H1 (cell line): ENCODE measurements around the gene MAP3K3. TPM values are rescaled to one million over a fixed set of nuclear protein-coding genes. Genes with fewer than 3 reads are reported as not detected.

Experiments
- CTCF ChIA-PET: fragments of 300-600 bp; sonication (Branson Sonifier 250); formaldehyde crosslinking; loops from one replicate; lab custom pipeline; 2021; ENCODE audit not compliant: partially characterized antibody; lab: Charles Lee
- POLR2A ChIA-PET: fragments of 300-600 bp; sonication (Branson Sonifier 250); formaldehyde crosslinking; loops from one replicate; lab custom pipeline; 2021; ENCODE audit warnings: inconsistent platforms; ENCODE audit not compliant: partially characterized antibody; lab: Charles Lee
- DNase-seq, 2 experiments: peaks; one replicate each; pipeline versions ENCODE4 v3.0.0 to v3.0.0-alpha.2; 2010 to 2022; ENCODE audit warnings: low spot score in 2 of 2, low read depth in 1 of 2, mixed read lengths in 1 of 2
- FAIRE-seq: peaks from 2 replicates; lab custom pipeline; 2011; peaks lifted over from hg19 to GRCh38; lab: Jason Lieb, UNC
- H2AFZ ChIP-seq: 2 replicates; pipeline ENCODE4 v1.8.1; 2012; ENCODE audit warnings: low read length, inconsistent platforms
- H2AK5ac ChIP-seq: 2 replicates; pipeline ENCODE4 v1.6.1; 2013; ENCODE audit warnings: low read depth, low read length
- H2BK120ac ChIP-seq: replicated peaks from 2 replicates; pipeline ENCODE3; 2013; ENCODE audit warnings: low read depth, low read length, inconsistent platforms
- H2BK12ac ChIP-seq: 2 replicates; pipeline ENCODE4 v1.6.1; 2013; ENCODE audit warnings: low read depth, low read length
- H2BK15ac ChIP-seq: 2 replicates; pipeline ENCODE4 v1.6.1; 2013; ENCODE audit warnings: low read length
- H2BK20ac ChIP-seq: 2 replicates; pipeline ENCODE4 v1.6.1; 2013; ENCODE audit warnings: low read length
- H2BK5ac ChIP-seq: 2 replicates; pipeline ENCODE4 v1.6.1; 2013; ENCODE audit warnings: low read depth, low read length
- H3K14ac ChIP-seq: 2 replicates; pipeline ENCODE4 v1.6.1; 2013; ENCODE audit warnings: inconsistent platforms; ENCODE audit not compliant: insufficient read length
- H3K18ac ChIP-seq: 2 replicates; pipeline ENCODE4 v1.6.1; 2013; ENCODE audit warnings: low read length; ENCODE audit errors: extremely low read depth
- H3K23ac ChIP-seq: 2 replicates; pipeline ENCODE4 v1.6.1; 2013; ENCODE audit warnings: inconsistent platforms; ENCODE audit not compliant: insufficient read length
- H3K23me2 ChIP-seq: 2 replicates; pipeline ENCODE4 v1.6.1; 2013; ENCODE audit warnings: low read depth, low read length
- H3K27ac ChIP-seq: 2 replicates; pipeline ENCODE4 v1.6.1; 2011; ENCODE audit warnings: low read depth, low read length, inconsistent platforms
- H3K27me3 ChIP-seq, 4 experiments: replicated peaks in 1 of 4; 1 replicate in 1 of 4; 2 replicates in 3 of 4; pipeline versions ENCODE4 v1.6.1 to v1.8.1; 2011 to 2013; ENCODE audit warnings: low read length in 3 of 4, mild to moderate bottlenecking in 3 of 4, inconsistent platforms in 2 of 4, mixed read lengths in 2 of 4, moderate library complexity in 1 of 4; ENCODE audit not compliant: control insufficient read depth in 3 of 4, insufficient read depth in 3 of 4; ENCODE audit errors: extremely low read depth in 1 of 4
- H3K36me3 ChIP-seq, 4 experiments: 2 replicates each; pipeline versions ENCODE4 v1.6.1 to v1.8.1; 2011 to 2013; ENCODE audit warnings: mild to moderate bottlenecking in 4 of 4, low read length in 3 of 4, moderate library complexity in 2 of 4, control low read depth in 1 of 4, inconsistent platforms in 1 of 4; ENCODE audit not compliant: insufficient read depth in 4 of 4, control insufficient read depth in 2 of 4
- H3K4ac ChIP-seq: replicated peaks from 2 replicates; pipeline ENCODE3; 2013; ENCODE audit warnings: low read length, low read depth, mixed read lengths, inconsistent platforms; ENCODE audit not compliant: insufficient read length
- H3K4me1 ChIP-seq, 4 experiments: replicated peaks in 1 of 4; 1 replicate in 1 of 4; 2 replicates in 3 of 4; pipeline versions ENCODE4 v1.6.1 to v1.8.1; 2011 to 2013; ENCODE audit warnings: low read length in 3 of 4, inconsistent platforms in 2 of 4, mixed read lengths in 1 of 4; ENCODE audit not compliant: insufficient read depth in 4 of 4, control insufficient read depth in 3 of 4
- H3K4me2 ChIP-seq, 2 experiments: 2 replicates each; pipeline versions ENCODE4 v1.6.1 to v1.8.1; 2011 to 2013; ENCODE audit warnings: low read depth in 2 of 2, low read length in 2 of 2, control low read depth in 1 of 2, inconsistent platforms in 1 of 2, mild to moderate bottlenecking in 1 of 2; ENCODE audit not compliant: insufficient read depth in 1 of 2
- H3K4me3 ChIP-seq, 4 experiments: fragments of 200-600, 300-600 bp in 1 of 4; sonication (generic), shearing (Covaris generic), sonication (Bioruptor Twin) in 1 of 4; 2 replicates each; pipeline versions ENCODE4 v1.5.1 to v1.8.1; 2011 to 2016; ENCODE audit warnings: low read length in 4 of 4, low read depth in 3 of 4, control low read depth in 2 of 4, inconsistent platforms in 2 of 4, mild to moderate bottlenecking in 2 of 4, mixed read lengths in 1 of 4, moderate library complexity in 1 of 4; ENCODE audit not compliant: insufficient read depth in 2 of 4; ENCODE audit errors: extremely low read depth in 1 of 4
- H3K56ac ChIP-seq: replicated peaks from 2 replicates; pipeline ENCODE3; 2013; ENCODE audit warnings: low read depth, mild to moderate bottlenecking, mixed read lengths, low read length, inconsistent platforms; ENCODE audit not compliant: insufficient read length
- H3K79me1 ChIP-seq: 2 replicates; pipeline ENCODE4 v1.6.1; 2013; ENCODE audit warnings: low read depth, low read length, control low read depth
- H3K79me2 ChIP-seq, 2 experiments: 2 replicates each; pipeline versions ENCODE4 v1.6.1 to v1.8.1; 2012 to 2013; ENCODE audit warnings: low read length in 2 of 2, mild to moderate bottlenecking in 2 of 2, inconsistent platforms in 1 of 2; ENCODE audit not compliant: insufficient read depth in 2 of 2, control insufficient read depth in 1 of 2
- H3K9ac ChIP-seq, 4 experiments: replicated peaks in 1 of 4; 1 replicate in 1 of 4; 2 replicates in 3 of 4; pipeline versions ENCODE4 v1.6.1 to v1.8.1; 2011 to 2013; ENCODE audit warnings: low read depth in 3 of 4, low read length in 3 of 4, control low read depth in 2 of 4, mild to moderate bottlenecking in 2 of 4, moderate library complexity in 2 of 4, inconsistent platforms in 1 of 4; ENCODE audit errors: extremely low read depth in 1 of 4
- H3K9me3 ChIP-seq, 2 experiments: 2 replicates each; pipeline versions ENCODE4 v1.6.1 to v1.8.1; 2012 to 2013; ENCODE audit warnings: mild to moderate bottlenecking in 2 of 2, moderate library complexity in 2 of 2, control low read depth in 1 of 2, inconsistent platforms in 1 of 2, low read depth in 1 of 2, low read length in 1 of 2, mixed read lengths in 1 of 2; ENCODE audit not compliant: insufficient read depth in 2 of 2
- H4K20me1 ChIP-seq, 2 experiments: replicated peaks in 1 of 2; 2 replicates each; pipeline versions ENCODE3 to v1.8.1; 2011 to 2013; ENCODE audit warnings: inconsistent platforms in 2 of 2, low read length in 2 of 2, mild to moderate bottlenecking in 1 of 2; ENCODE audit not compliant: insufficient read depth in 2 of 2, control insufficient read depth in 1 of 2
- H4K5ac ChIP-seq: 2 replicates; pipeline ENCODE4 v1.6.1; 2013; ENCODE audit warnings: low read length, low read depth, mixed read lengths, inconsistent platforms; ENCODE audit not compliant: insufficient read length
- H4K8ac ChIP-seq: 2 replicates; pipeline ENCODE4 v1.8.0; 2013; ENCODE audit warnings: mild to moderate bottlenecking, moderate library complexity, low read length, inconsistent platforms; ENCODE audit not compliant: insufficient read depth; ENCODE audit errors: extremely low read depth
- H4K91ac ChIP-seq: replicated peaks from 2 replicates; pipeline ENCODE3; 2013; ENCODE audit warnings: low read length, mixed read lengths, inconsistent platforms; ENCODE audit not compliant: insufficient read length
- ATF2 ChIP-seq: IDR thresholded peaks from 2 replicates; pipeline ENCODE4 v1.6.1; 2012; ENCODE audit warnings: low read length, inconsistent platforms
- EGR1 ChIP-seq: IDR thresholded peaks from 2 replicates; pipeline ENCODE4 v1.6.1; 2011; ENCODE audit warnings: low read depth, low read length, borderline replicate concordance
- HDAC2 ChIP-seq, 2 experiments: fragments of 300-600 bp in 1 of 2; sonication (generic) in 1 of 2; IDR thresholded peaks; 2 replicates each; pipeline ENCODE4 v1.6.1; 2011 to 2012; ENCODE audit warnings: low read depth in 2 of 2, low read length in 2 of 2, mild to moderate bottlenecking in 2 of 2, moderate library complexity in 2 of 2, borderline replicate concordance in 1 of 2, inconsistent platforms in 1 of 2
- KDM5A ChIP-seq: fragments of 200-600 bp; IDR thresholded peaks from 2 replicates; pipeline ENCODE4 v1.7.1; 2012; ENCODE audit warnings: mild to moderate bottlenecking, low read length, inconsistent platforms, mixed read lengths
- NANOG ChIP-seq: IDR thresholded peaks from 2 replicates; pipeline ENCODE4 v1.6.1; 2011; ENCODE audit warnings: low read length, low read depth, mild to moderate bottlenecking, inconsistent platforms; ENCODE audit not compliant: insufficient read depth, poor library complexity, severe bottlenecking
- PHF8 ChIP-seq: fragments of 200-600 bp; sonication (generic); conservative IDR thresholded peaks from 2 replicates; pipeline ENCODE4 v1.7.1; 2012; ENCODE audit warnings: low read depth, mild to moderate bottlenecking, inconsistent platforms, low read length, moderate library complexity
- WGBS, 2 experiments: shearing (Covaris generic) in 1 of 2; methylation state at CpG; one replicate each; pipeline versions ENCODE4 v1.1.6 to v1.1.7; 2013 to 2015; ENCODE audit warnings: low lambda C conversion rate in 2 of 2, mixed read lengths in 2 of 2, inconsistent platforms in 1 of 2, low coverage in 1 of 2, missing lambda C conversion rate in 1 of 2; ENCODE audit not compliant: insufficient replicate concordance in 2 of 2, insufficient coverage in 1 of 2, insufficient read length in 1 of 2; ENCODE audit errors: extremely low coverage in 1 of 2, missing lambda C conversion rate in 1 of 2; 5-methylcytosine and 5-hydroxymethylcytosine counted together
- polyA plus RNA-seq, 7 experiments: library from polyadenylated mRNA; depleted of rRNA in 3 of 7; stranded (reverse) in 5 of 7; unstranded in 2 of 7; fragments of >200 nt in 5 of 7; fragments of 200-250 nt in 2 of 7; gene quantifications; 1 replicate in 5 of 7; 2 replicates in 1 of 7; 4 replicates in 1 of 7; pipeline versions ENCODE4 v1.2.1 to v1.2.3, GENCODE V29; 2011 to 2013; ENCODE audit warnings: missing spikeins in 2 of 7, mixed read lengths in 2 of 7
- total RNA-seq: library from RNA; stranded (reverse); fragmentation: NEBNext Ultra II Directional; extraction: Animal tissue kit (Norgen Biotek cat#: 25700); gene quantifications from 2 replicates; pipeline ENCODE4 v1.2.1, GENCODE V29; 2021

MAP3K3 gene
- total and polyA plus RNA-seq, 2 of the 8 experiments (the other 6 are each of a cell fraction or from before 2014, with no cell fraction given): 10.3 to 21.0 TPM

GRCh38 chr17:63716426-63716825 lies 94.2 kb downstream of the MAP3K3 start:
- Histone ChIP-seq H4K5ac (no peak overlapping the region), H3K27me3 (no peaks in the 10 kb centered on the region), H4K91ac (no peak overlapping the region), H3K23me2 (no peaks in the 10 kb centered on the region), H3K9me3 (no peaks in the 10 kb centered on the region), H4K8ac (no peak overlapping the region), H2BK12ac (no peak overlapping the region), H2AFZ (no peak overlapping the region), H2BK5ac (no peak overlapping the region), H2BK15ac (no peak overlapping the region), H3K36me3 (peaks cover 0 to 7% (median 3%) of the 10 kb centered on the region in 4 experiments; a peak in 4 of 8 replicates), H3K14ac (no peak overlapping the region), H3K4ac (no peak overlapping the region), H3K4me3 (no peak overlapping the region), H3K56ac (no peak overlapping the region), H3K23ac (no peak overlapping the region), H3K18ac (no peak overlapping the region), H2AK5ac (no peak overlapping the region), H3K79me2 (no peaks in the 10 kb centered on the region), H2BK20ac (no peak overlapping the region), H3K27ac (no peak overlapping the region), H3K4me2 (no peak overlapping the region), H3K79me1 (no peaks in the 10 kb centered on the region), H4K20me1 (no peaks in the 10 kb centered on the region), H3K9ac (no peak overlapping the region), H2BK120ac (no peak overlapping the region), H3K4me1 (no peaks in the 10 kb centered on the region)
- WGBS, 2 experiments: 89% methylated on average over 3 of the region's 3 CpGs; no CpG with 5 or more reads in 1 of the 2 experiments
- FAIRE-seq: no peak
- CTCF ChIA-PET: no interaction called here
- POLR2A ChIA-PET: interaction anchor here (1.1 to 2.3 kb wide), 2 partner anchors 11 to 15 kb away, joined by 3 to 7 read pairs; no protein-coding TSS in a partner anchor
- no peak for DNase-seq
- TF ChIP-seq KDM5A: no peak
- no peak for TF ChIP-seq NANOG
- TF ChIP-seq PHF8: no peak
- no peak for TF ChIP-seq HDAC2 (IDR thresholded peaks at IDR 0.05; ENCODE audit: borderline replicate concordance in 1 of 2, low read depth in 2 of 2, low read length in 2 of 2)
- TF ChIP-seq EGR1: no peak
- no peak for TF ChIP-seq ATF2
